Esophagus muscularis mucosa (tissue), 4 donors: Measurements from ENCODE around the gene LRFN2. TPM values are rescaled to one million over a fixed set of nuclear protein-coding genes. Genes with fewer than 3 reads are reported as not detected.

Experiments
- DNase-seq: peaks from one replicate; pipeline ENCODE4 v3.0.0-alpha.2; 2017; ENCODE audit errors: extremely low spot score
- H3K27ac ChIP-seq, 4 donors: fragments of 200-600 bp; sonication (generic); replicated peaks in 1 of 4; 1 replicate in 3 of 4; 2 replicates in 1 of 4; pipeline ENCODE4 v1.5.1; 2016 to 2019; ENCODE audit warnings: mild to moderate bottlenecking in 1 of 4
- H3K27me3 ChIP-seq, 4 donors: fragments of 200-600 bp; sonication (generic); one replicate each; pipeline versions ENCODE4 v1.5.1 to v1.6.0; 2016 to 2019
- H3K36me3 ChIP-seq, 4 donors: fragments of 200-600 bp; sonication (generic); one replicate each; pipeline ENCODE4 v1.5.1; 2016 to 2019
- H3K4me1 ChIP-seq, 4 donors: fragments of 200-600 bp; sonication (generic); one replicate each; pipeline ENCODE4 v1.5.1; 2016 to 2019
- H3K4me3 ChIP-seq, 4 donors: fragments of 200-600 bp; sonication (generic); 1 replicate in 2 of 4; 2 replicates in 2 of 4; pipeline ENCODE4 v1.5.1; 2016 to 2019; ENCODE audit warnings: mild to moderate bottlenecking in 4 of 4, moderate library complexity in 1 of 4
- H3K9me3 ChIP-seq, 4 donors: fragments of 200-600 bp; sonication (generic); 1 replicate in 3 of 4; 2 replicates in 1 of 4; pipeline ENCODE4 v1.5.1; 2016 to 2019
- CTCF ChIP-seq, 3 experiments: fragments of 200-600 bp in 2 of 3; fragments of 450-650 bp in 1 of 3; sonication (generic) in 2 of 3; IDR thresholded peaks; one replicate each; pipeline ENCODE4 v1.5.1; 2017 to 2019; ENCODE audit warnings: antibody characterized with exemption in 3 of 3, mild to moderate bottlenecking in 2 of 3, moderate library complexity in 1 of 3
- EP300 ChIP-seq: sonication (generic); formaldehyde crosslinking; IDR thresholded peaks from one replicate; pipeline ENCODE4 v1.6.1; 2017; ENCODE audit warnings: antibody characterized with exemption
- POLR2A ChIP-seq: fragments of 450-650 bp; IDR thresholded peaks from one replicate; pipeline ENCODE4 v1.6.1; 2017; ENCODE audit warnings: antibody characterized with exemption, moderate library complexity, mild to moderate bottlenecking, low read depth
- POLR2AphosphoS5 ChIP-seq, 2 donors: sonication (generic); formaldehyde crosslinking; IDR thresholded peaks; one replicate each; pipeline ENCODE4 v1.6.1; 2017; ENCODE audit warnings: antibody characterized with exemption in 2 of 2
- WGBS: methylation state at CpG from one replicate; pipeline ENCODE4 v1.1.5; 2018; 5-methylcytosine and 5-hydroxymethylcytosine counted together
- intact Hi-C: fragments of 100-400 bp; cut with DNase I; formaldehyde crosslinking; loops from one replicate; pipeline ENCODE4 v1.15.1; 2023
- total RNA-seq, 4 donors: library from RNA; depleted of rRNA; stranded (reverse); fragments of >200 nt; gene quantifications; one replicate each; pipeline versions ENCODE4 v1.1.0 to v1.2.1, GENCODE V29; 2016

Gene LRFN2
- total RNA-seq, 4 donors from 2014 or later, result 0.11 TPM; not detected in 3

- Histone ChIP-seq H3K4me1 (peaks cover 0 to 5% (median 0%) of the 10 kb centered on the region in 4 donors), H3K27ac (no peak overlapping the region), H3K4me3 (no peak overlapping the region), H3K36me3 (no peaks in the 10 kb centered on the region), H3K9me3 (no peaks in the 10 kb centered on the region), H3K27me3 (peaks cover 0 to 5% (median 0%) of the 10 kb centered on the region in 4 donors)
- TF ChIP-seq EP300 (no peak), POLR2AphosphoS5 (IDR thresholded peaks at IDR 0.05) (no peak), POLR2A (no peak), CTCF (IDR thresholded peaks at IDR 0.05) (no peak)
- intact Hi-C loops, result no loop called here
- DNase-seq, result no peak
- WGBS, result 85% methylated on average over 2 of the region's 2 CpGs
These were observed 179.9 kb downstream of the LRFN2 start for GRCh38 chr6:40407239-40407638.

GRCh38 chr6:40406175-40406574, 181.0 kb downstream of the LRFN2 start:
- Histone ChIP-seq H3K27ac (no peak overlapping the region), H3K4me3 (no peak overlapping the region), H3K9me3 (no peaks in the 10 kb centered on the region), H3K4me1 (no peaks in the 10 kb centered on the region), H3K27me3 (peaks cover 0 to 2% (median 0%) of the 10 kb centered on the region in 4 donors), H3K36me3 (no peaks in the 10 kb centered on the region)
- 97% methylated on average over 5 of the region's 7 CpGs for WGBS
- DNase-seq, result no peak
- intact Hi-C loops, result no loop called here
- TF ChIP-seq EP300 (no peak), CTCF (IDR thresholded peaks at IDR 0.05) (no peak), POLR2A (no peak), POLR2AphosphoS5 (IDR thresholded peaks at IDR 0.05) (no peak)

- Histone ChIP-seq H3K4me3 (no peak overlapping the region), H3K4me1 (peaks cover 0 to 15% (median 8%) of the 10 kb centered on the region in 4 donors), H3K27me3 (no peaks in the 10 kb centered on the region), H3K36me3 (no peaks in the 10 kb centered on the region), H3K9me3 (no peaks in the 10 kb centered on the region), H3K27ac (no peak overlapping the region)
- no peak for TF ChIP-seq EP300
- no peak for TF ChIP-seq CTCF (IDR thresholded peaks at IDR 0.05)
- no peak for TF ChIP-seq POLR2A
- no peak for TF ChIP-seq POLR2AphosphoS5 (IDR thresholded peaks at IDR 0.05)
- DNase-seq, result no peak
- intact Hi-C loops, result no loop called here
These were observed 186.4 kb downstream of the LRFN2 start for GRCh38 chr6:40400738-40401137.

- WGBS, result 33% methylated on average over 4 of the region's 4 CpGs
- H3K27me3 ChIP-seq, result no peaks in the 10 kb centered on the region
- no peaks in the 10 kb centered on the region for H3K36me3 ChIP-seq
- TF ChIP-seq POLR2AphosphoS5 (IDR thresholded peaks at IDR 0.05) (no peak), CTCF (IDR thresholded peaks at IDR 0.05) (no peak), POLR2A (no peak), EP300 (no peak)
- intact Hi-C loops, result no loop called here
- DNase-seq, result no peak
- no peak overlapping the region for H3K27ac ChIP-seq
- no peak overlapping the region for H3K4me3 ChIP-seq
- H3K9me3 ChIP-seq, result no peaks in the 10 kb centered on the region
- peaks cover 0 to 15% (median 8%) of the 10 kb centered on the region in 4 donors for H3K4me1 ChIP-seq
These were observed 187.2 kb downstream of the LRFN2 start for GRCh38 chr6:40399888-40400457.
